B cell (primary cell): Measurements from ENCODE around the gene NTN3. TPM values are rescaled to one million over a fixed set of nuclear protein-coding genes. Genes with fewer than 3 reads are reported as not detected.

ENCODE experiments used
- ATAC-seq: fragments of 200-7000 bp; cut with Tn5 transposase; one replicate; pipeline ENCODE4 v1.10.0; 2021; ENCODE audit warnings: low read depth, mild to moderate bottlenecking, moderate number of reproducible peaks, moderate library complexity
- CTCF ChIA-PET: fragments of 350-600 bp; sonication (Branson Sonifier 250); formaldehyde crosslinking; loops from one replicate; lab custom pipeline; 2021; ENCODE audit warnings: antibody characterized with exemption, inconsistent platforms; lab: Charles Lee
- POLR2A ChIA-PET: fragments of 350-600 bp; sonication (Branson Sonifier 250); formaldehyde crosslinking; loops from one replicate; lab custom pipeline; 2021; ENCODE audit warnings: antibody characterized with exemption; lab: Charles Lee
- DNase-seq: peaks from one replicate; pipeline ENCODE4 v3.0.0; 2013
- H2AFZ ChIP-seq: 2 replicates; pipeline ENCODE4 v1.6.1; 2012; ENCODE audit warnings: mild to moderate bottlenecking, low read depth, low read length; ENCODE audit not compliant: insufficient read depth, poor library complexity, severe bottlenecking
- H3K27ac ChIP-seq, 2 donors: 1 replicate in 1 of 2; 2 replicates in 1 of 2; pipeline ENCODE4 v1.5.1; 2012 to 2013; ENCODE audit warnings: low read length in 2 of 2, mild to moderate bottlenecking in 2 of 2, moderate library complexity in 1 of 2
- H3K27me3 ChIP-seq, 4 experiments: fragments of 200-600 bp in 1 of 4; sonication (generic) in 1 of 4; replicated peaks in 1 of 4; 1 replicate in 2 of 4; 2 replicates in 2 of 4; pipeline versions ENCODE4 v1.6.1 to v1.7.0; 2013 to 2016; ENCODE audit warnings: low read length in 3 of 4, mild to moderate bottlenecking in 2 of 4, mixed read lengths in 1 of 4, moderate library complexity in 1 of 4; ENCODE audit not compliant: insufficient read depth in 4 of 4, control insufficient read depth in 3 of 4; ENCODE audit errors: control extremely low read depth in 1 of 4
- H3K36me3 ChIP-seq, 2 experiments: replicated peaks in 1 of 2; 1 replicate in 1 of 2; 2 replicates in 1 of 2; pipeline versions ENCODE4 v1.6.1 to v1.7.1; 2013; ENCODE audit warnings: low read length in 1 of 2; ENCODE audit not compliant: insufficient read depth in 2 of 2, control insufficient read depth in 1 of 2; ENCODE audit errors: control extremely low read depth in 1 of 2, extremely low read depth in 1 of 2
- H3K4me1 ChIP-seq, 2 donors: fragments of 200-600 bp in 1 of 2; sonication (generic) in 1 of 2; 1 replicate in 1 of 2; 2 replicates in 1 of 2; pipeline versions ENCODE4 v1.5.1 to v1.6.1; 2013 to 2017; ENCODE audit warnings: low read length in 2 of 2; ENCODE audit not compliant: control insufficient read depth in 2 of 2, insufficient read depth in 2 of 2
- H3K4me2 ChIP-seq: replicated peaks from 2 replicates; pipeline ENCODE3; 2012; ENCODE audit warnings: mild to moderate bottlenecking, low read depth, low read length; ENCODE audit not compliant: poor library complexity, severe bottlenecking
- H3K4me3 ChIP-seq, 5 experiments: fragments of 200-600 bp in 1 of 5; sonication (generic) in 1 of 5; 1 replicate in 3 of 5; 2 replicates in 2 of 5; pipeline versions ENCODE4 v1.5.1 to v1.7.0; 2011 to 2016; ENCODE audit warnings: low read length in 4 of 5, mild to moderate bottlenecking in 4 of 5, low read depth in 2 of 5, control low read depth in 1 of 5, moderate library complexity in 1 of 5; ENCODE audit not compliant: insufficient read depth in 1 of 5; ENCODE audit errors: control extremely low read depth in 1 of 5, extremely low read depth in 1 of 5
- H3K79me2 ChIP-seq: fragments of 200-600 bp; sonication (generic); one replicate; pipeline ENCODE4 v1.6.0; 2016; ENCODE audit warnings: low read length; ENCODE audit not compliant: control insufficient read depth, insufficient read depth
- H3K9ac ChIP-seq: fragments of 200-600 bp; sonication (generic); 2 replicates; pipeline ENCODE4 v1.6.1; 2017; ENCODE audit warnings: mild to moderate bottlenecking, low read length, moderate library complexity
- H3K9me3 ChIP-seq, 3 donors: one replicate each; pipeline versions ENCODE4 v1.6.1 to v1.7.1; 2013; ENCODE audit warnings: low read length in 2 of 3; ENCODE audit not compliant: control insufficient read depth in 2 of 3, insufficient read depth in 1 of 3; ENCODE audit errors: control extremely low read depth in 1 of 3
- H4K20me1 ChIP-seq: 2 replicates; pipeline ENCODE4 v1.6.0; 2012; ENCODE audit warnings: mild to moderate bottlenecking, low read length; ENCODE audit not compliant: insufficient read depth, control insufficient read depth, poor library complexity, severe bottlenecking
- H3K27ac Mint-ChIP-seq: one replicate; pipeline ENCODE4 v1.8.0; 2021; ENCODE audit warnings: mixed read lengths
- H3K27me3 Mint-ChIP-seq: one replicate; pipeline ENCODE4 v1.8.0; 2021; ENCODE audit warnings: mixed read lengths
- H3K4me1 Mint-ChIP-seq: one replicate; pipeline ENCODE4 v1.8.0; 2021; ENCODE audit warnings: mixed read lengths
- H3K4me3 Mint-ChIP-seq: one replicate; pipeline ENCODE4 v1.8.0; 2021; ENCODE audit warnings: mixed read lengths
- H3K9me3 Mint-ChIP-seq: one replicate; pipeline ENCODE4 v1.8.0; 2022; ENCODE audit warnings: mixed read lengths; ENCODE audit not compliant: insufficient read depth
- CTCF ChIP-seq: fragments of 200-600 bp; IDR thresholded peaks from one replicate; pipeline ENCODE4 v1.8.0; 2022; ENCODE audit warnings: antibody characterized with exemption, mild to moderate bottlenecking
- EZH2 ChIP-seq: IDR thresholded peaks from 2 replicates; pipeline ENCODE4 v1.6.1; 2012; ENCODE audit warnings: borderline replicate concordance, low read depth, mild to moderate bottlenecking, moderate library complexity, low read length; ENCODE audit not compliant: insufficient read depth, poor library complexity, severe bottlenecking
- WGBS: methylation state at CpG from one replicate; pipeline ENCODE4 v1.1.5; 2013; ENCODE audit warnings: missing lambda C conversion rate; ENCODE audit not compliant: insufficient coverage; 5-methylcytosine and 5-hydroxymethylcytosine counted together
- intact Hi-C: fragments of 100-400 bp; cut with micrococcal nuclease; formaldehyde crosslinking; loops from one replicate; pipeline ENCODE4 v1.10.0; 2022
- polyA plus RNA-seq: library from polyadenylated mRNA; depleted of rRNA; stranded (reverse); fragments of >200 nt; gene quantifications from 2 replicates; pipeline ENCODE4 v1.2.3, GENCODE V29; 2012
- total RNA-seq, 2 donors: library from RNA; stranded (reverse); fragments of 120-200 nt in 1 of 2; gene quantifications; 1 replicate in 1 of 2; 2 replicates in 1 of 2; pipeline versions ENCODE4 v1.2.3 to v1.2.4, GENCODE V29; 2013 to 2022

The NTN3 gene
- total and polyA plus RNA-seq, 2 donors (not counting 1 experiment from before 2014, with no cell fraction given): not detected

- intact Hi-C loops: no loop called here
- no peaks in the 10 kb centered on the region for H3K9me3 ChIP-seq
- peaks cover 15% of the 10 kb centered on the region for H3K27me3 Mint-ChIP-seq
- ATAC-seq (no peak), DNase-seq (peak; percentile 30)
- H3K4me3 Mint-ChIP-seq: peak overlapping the region; percentile 45
- POLR2A ChIA-PET: no interaction called here
- H3K9me3 Mint-ChIP-seq: no peaks in the 10 kb centered on the region
- peak overlapping the region; percentile 97 for H3K4me2 ChIP-seq
- peaks cover 0 to 37% (median 19%) of the 10 kb centered on the region in 4 experiments for H3K27me3 ChIP-seq
- CTCF ChIA-PET: no interaction called here
- H4K20me1 ChIP-seq: peaks cover 24% of the 10 kb centered on the region
- WGBS: 40% methylated on average over 29 of the region's 29 CpGs
- H3K79me2 ChIP-seq: no peaks in the 10 kb centered on the region
- TF ChIP-seq CTCF (no peak), EZH2 (no peak)
- H3K36me3 ChIP-seq: no peaks in the 10 kb centered on the region
- H3K9ac ChIP-seq: no peak overlapping the region
- peak overlapping the region; percentile 15 for H3K27ac Mint-ChIP-seq
- peaks cover 31% of the 10 kb centered on the region for H3K4me1 Mint-ChIP-seq
- no peak overlapping the region for H3K4me3 ChIP-seq
- peaks cover 42 to 50% of the 10 kb centered on the region in 2 donors for H3K4me1 ChIP-seq
- no peak overlapping the region for H2AFZ ChIP-seq
- no peak overlapping the region for H3K27ac ChIP-seq
Measured at GRCh38 chr16:2466667-2467527, 4.2 kb upstream of the NTN3 start.
